OCI-LY7 (cell line): Measurements from ENCODE around the gene LRRC4C. TPM values are rescaled to one million over a fixed set of nuclear protein-coding genes. Genes with fewer than 3 reads are reported as not detected.

ENCODE experiments used
- BruUV-seq: library from RNA; stranded (reverse); fragments of 400-500 nt; replicated peaks from 2 replicates; lab custom pipeline; 2021; lab: Mats Ljungman, UMichigan
- CTCF ChIA-PET: fragments of 300-600 bp; sonication (Branson Sonifier 250); formaldehyde crosslinking; loops from one replicate; lab custom pipeline; 2022; ENCODE audit warnings: antibody characterized with exemption; ENCODE audit not compliant: unreplicated experiment; lab: Charles Lee
- POLR2A ChIA-PET: fragments of 300-600 bp; sonication (Branson Sonifier 250); formaldehyde crosslinking; loops from one replicate; lab custom pipeline; 2022; ENCODE audit warnings: antibody characterized with exemption; lab: Charles Lee
- DNase-seq: peaks from one replicate; pipeline ENCODE4 v3.0.0-alpha.2; 2015; ENCODE audit warnings: low spot score
- H2AFZ ChIP-seq: fragments of 200-600 bp; sonication (generic), shearing (Covaris generic); 2 replicates; pipeline ENCODE4 v1.6.1; 2014; ENCODE audit warnings: mild to moderate bottlenecking, antibody characterized with exemption, low read length, moderate library complexity
- H3K27ac ChIP-seq: fragments of 200-600 bp; sonication (generic); 2 replicates; pipeline ENCODE4 v1.5.1; 2014; ENCODE audit warnings: mixed run types, low read depth, mild to moderate bottlenecking, moderate library complexity, low read length, inconsistent platforms; ENCODE audit not compliant: poor library complexity, severe bottlenecking
- H3K36me3 ChIP-seq: fragments of 200-600 bp; sonication (generic); 2 replicates; pipeline ENCODE4 v1.6.1; 2014; ENCODE audit warnings: mild to moderate bottlenecking, antibody characterized with exemption, low read length, moderate library complexity, mixed read lengths; ENCODE audit not compliant: insufficient read depth
- H3K4me1 ChIP-seq: fragments of 200-600 bp; sonication (generic); 2 replicates; pipeline ENCODE4 v1.5.1; 2014; ENCODE audit warnings: mild to moderate bottlenecking, low read length; ENCODE audit not compliant: insufficient read depth, poor library complexity, severe bottlenecking
- H3K4me2 ChIP-seq: fragments of 200-600 bp; sonication (generic); 2 replicates; pipeline ENCODE4 v1.6.1; 2014; ENCODE audit warnings: mild to moderate bottlenecking, low read length
- H3K4me3 ChIP-seq: fragments of 200-600 bp; sonication (generic); 2 replicates; pipeline ENCODE4 v1.5.1; 2014; ENCODE audit warnings: mild to moderate bottlenecking, low read depth, low read length; ENCODE audit not compliant: poor library complexity, severe bottlenecking
- H3K79me2 ChIP-seq: fragments of 200-600 bp; sonication (generic); 2 replicates; pipeline ENCODE4 v1.6.1; 2016; ENCODE audit warnings: low read depth, mild to moderate bottlenecking, low read length, moderate library complexity, mixed read lengths; ENCODE audit not compliant: insufficient read depth
- H3K9me2 ChIP-seq: fragments of 200-600 bp; sonication (generic); 2 replicates; pipeline ENCODE4 v1.6.1; 2016; ENCODE audit warnings: mild to moderate bottlenecking, low read length, mixed read lengths; ENCODE audit not compliant: insufficient read depth
- H3K9me3 ChIP-seq: fragments of 200-600 bp; sonication (generic); 2 replicates; pipeline ENCODE4 v1.6.1; 2014; ENCODE audit warnings: mild to moderate bottlenecking, mixed run types, low read length, mixed read lengths
- H4K20me1 ChIP-seq: fragments of 200-600 bp; sonication (generic); 2 replicates; pipeline ENCODE4 v1.6.1; 2014; ENCODE audit warnings: mild to moderate bottlenecking, antibody characterized with exemption, low read length, moderate library complexity, mixed read lengths; ENCODE audit not compliant: insufficient read depth
- EZH2phosphoT487 ChIP-seq: fragments of 200-600 bp; sonication (generic); IDR thresholded peaks from 2 replicates; pipeline ENCODE4 v1.6.1; 2018; ENCODE audit warnings: low read depth, borderline replicate concordance, mild to moderate bottlenecking, mixed run types, antibody characterized with exemption, low read length, moderate library complexity, mixed read lengths
- intact Hi-C: fragments of 100-400 bp; cut with micrococcal nuclease; formaldehyde crosslinking; loops from one replicate; pipeline ENCODE4 v1.10.0; 2022; ENCODE audit not compliant: unreplicated experiment
- total RNA-seq, 2 experiments: library from RNA; depleted of rRNA in 1 of 2; stranded (reverse); fragments of >200 nt in 1 of 2; shearing (Covaris generic) in 1 of 2; gene quantifications; 2 replicates each; pipeline ENCODE4 v1.2.3, GENCODE V29; 2014 to 2022
- TF ChIP-seq, protein P1 (sequence below): fragments of 200-600 bp; sonication (generic); conservative IDR thresholded peaks from 2 replicates; pipeline ENCODE4 v1.5.1; 2014; ENCODE audit warnings: mild to moderate bottlenecking, antibody characterized with exemption, low read length, moderate library complexity, mixed read lengths

LRRC4C gene
- total RNA-seq, 2 experiments from 2014 or later: not detected

DNA sequence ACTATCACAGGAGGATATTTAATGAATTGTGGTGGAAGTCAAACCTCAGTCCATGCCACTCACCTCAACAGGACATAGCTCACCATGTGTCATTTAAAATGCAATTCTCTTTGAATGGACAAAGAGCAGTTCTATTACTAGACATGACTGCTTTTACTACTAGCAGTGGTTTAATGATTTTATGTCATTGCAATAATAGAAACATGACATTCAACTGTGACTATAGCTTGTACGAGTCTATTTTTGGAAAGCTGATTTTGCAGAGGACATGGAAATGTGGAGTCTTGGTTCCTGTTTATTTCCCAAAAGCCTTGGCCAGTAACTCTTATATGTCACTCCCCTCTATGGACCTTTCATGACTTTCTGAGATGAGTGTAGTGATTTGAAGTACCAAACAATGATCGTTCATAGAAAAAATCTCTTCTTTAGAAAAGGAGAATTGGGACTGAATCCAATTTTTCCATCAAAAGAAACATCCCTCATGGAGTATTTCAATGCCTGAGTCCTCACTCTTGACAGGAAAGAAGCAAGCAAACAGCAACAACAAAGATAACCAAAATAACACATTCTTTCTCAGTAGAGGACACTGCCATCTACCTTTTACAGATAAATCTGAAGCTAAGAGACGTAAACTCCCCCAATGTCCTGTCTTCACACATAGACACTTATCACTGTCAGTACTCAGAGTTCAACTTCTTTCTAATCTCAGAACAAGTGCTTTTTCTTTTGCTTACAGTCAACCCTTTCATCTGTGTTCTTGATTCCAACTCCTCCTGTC lies 233.4 kb downstream of the LRRC4C start:
- Histone ChIP-seq H3K9me3 (no peaks in the 10 kb centered on the region), H3K79me2 (no peaks in the 10 kb centered on the region), H3K4me3 (no peak overlapping the region), H3K9me2 (no peaks in the 10 kb centered on the region), H3K36me3 (no peaks in the 10 kb centered on the region), H4K20me1 (no peaks in the 10 kb centered on the region), H3K4me2 (no peak overlapping the region), H3K27ac (no peak overlapping the region), H2AFZ (no peak overlapping the region), H3K4me1 (no peaks in the 10 kb centered on the region)
- DNase-seq: no peak
- intact Hi-C loops: no loop called here
- CTCF ChIA-PET: no interaction called here
- TF ChIP-seq EZH2phosphoT487: no peak
- TF ChIP-seq, protein P1, sequence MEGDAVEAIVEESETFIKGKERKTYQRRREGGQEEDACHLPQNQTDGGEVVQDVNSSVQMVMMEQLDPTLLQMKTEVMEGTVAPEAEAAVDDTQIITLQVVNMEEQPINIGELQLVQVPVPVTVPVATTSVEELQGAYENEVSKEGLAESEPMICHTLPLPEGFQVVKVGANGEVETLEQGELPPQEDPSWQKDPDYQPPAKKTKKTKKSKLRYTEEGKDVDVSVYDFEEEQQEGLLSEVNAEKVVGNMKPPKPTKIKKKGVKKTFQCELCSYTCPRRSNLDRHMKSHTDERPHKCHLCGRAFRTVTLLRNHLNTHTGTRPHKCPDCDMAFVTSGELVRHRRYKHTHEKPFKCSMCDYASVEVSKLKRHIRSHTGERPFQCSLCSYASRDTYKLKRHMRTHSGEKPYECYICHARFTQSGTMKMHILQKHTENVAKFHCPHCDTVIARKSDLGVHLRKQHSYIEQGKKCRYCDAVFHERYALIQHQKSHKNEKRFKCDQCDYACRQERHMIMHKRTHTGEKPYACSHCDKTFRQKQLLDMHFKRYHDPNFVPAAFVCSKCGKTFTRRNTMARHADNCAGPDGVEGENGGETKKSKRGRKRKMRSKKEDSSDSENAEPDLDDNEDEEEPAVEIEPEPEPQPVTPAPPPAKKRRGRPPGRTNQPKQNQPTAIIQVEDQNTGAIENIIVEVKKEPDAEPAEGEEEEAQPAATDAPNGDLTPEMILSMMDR: no peak
- no TSS peak for BruUV-seq
- POLR2A ChIA-PET: no interaction called here

DNA sequence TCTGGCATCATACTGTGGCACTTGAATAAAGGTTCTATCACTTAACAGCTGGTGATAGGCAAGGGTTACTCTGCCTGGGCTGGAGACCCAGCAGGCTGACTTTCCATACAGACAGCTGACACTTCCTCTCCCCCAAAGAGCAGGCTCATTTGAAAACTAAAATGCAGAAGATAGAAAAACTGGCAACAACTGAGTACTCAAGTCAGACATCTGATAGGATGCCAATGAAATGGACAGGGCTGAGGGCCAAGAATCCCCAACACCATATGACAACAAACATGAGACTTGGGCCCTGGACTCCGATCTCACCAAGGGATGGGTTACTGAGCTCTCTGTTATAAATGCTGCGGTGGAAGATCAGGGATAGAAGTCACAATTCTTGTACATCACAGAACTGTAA lies 237.2 kb downstream of the LRRC4C start:
- POLR2A ChIA-PET: interaction anchor here (1.2 kb wide), 1 partner anchor 26 kb away, joined by 3 read pairs; no protein-coding TSS in a partner anchor

More for the DNA sequence above, 237.2 kb downstream of the LRRC4C start:
- Histone ChIP-seq H3K4me2 (no peak overlapping the region), H4K20me1 (no peaks in the 10 kb centered on the region), H2AFZ (no peak overlapping the region), H3K27ac (no peak overlapping the region), H3K9me3 (no peaks in the 10 kb centered on the region), H3K36me3 (no peaks in the 10 kb centered on the region), H3K79me2 (no peaks in the 10 kb centered on the region), H3K4me3 (no peak overlapping the region), H3K4me1 (no peaks in the 10 kb centered on the region), H3K9me2 (no peaks in the 10 kb centered on the region)
- no TSS peak for BruUV-seq
- DNase-seq: no peak
- TF ChIP-seq EZH2phosphoT487: no peak
- TF ChIP-seq, protein P1: no peak
- intact Hi-C loops: no loop called here
- CTCF ChIA-PET: no interaction called here
